B cell (primary cell): ENCODE results near the gene MEIS2. TPM values are rescaled to one million over a fixed set of nuclear protein-coding genes. Genes with fewer than 3 reads are reported as not detected.

Source experiments
- ATAC-seq: fragments of 200-7000 bp; cut with Tn5 transposase; one replicate; pipeline ENCODE4 v1.10.0; 2021; ENCODE audit warnings: low read depth, mild to moderate bottlenecking, moderate number of reproducible peaks, moderate library complexity
- CTCF ChIA-PET: fragments of 350-600 bp; sonication (Branson Sonifier 250); formaldehyde crosslinking; loops from one replicate; lab custom pipeline; 2021; ENCODE audit warnings: antibody characterized with exemption, inconsistent platforms; lab: Charles Lee
- POLR2A ChIA-PET: fragments of 350-600 bp; sonication (Branson Sonifier 250); formaldehyde crosslinking; loops from one replicate; lab custom pipeline; 2021; ENCODE audit warnings: antibody characterized with exemption; lab: Charles Lee
- DNase-seq: peaks from one replicate; pipeline ENCODE4 v3.0.0; 2013
- H2AFZ ChIP-seq: 2 replicates; pipeline ENCODE4 v1.6.1; 2012; ENCODE audit warnings: mild to moderate bottlenecking, low read depth, low read length; ENCODE audit not compliant: insufficient read depth, poor library complexity, severe bottlenecking
- H3K27ac ChIP-seq, 2 donors: 1 replicate in 1 of 2; 2 replicates in 1 of 2; pipeline ENCODE4 v1.5.1; 2012 to 2013; ENCODE audit warnings: low read length in 2 of 2, mild to moderate bottlenecking in 2 of 2, moderate library complexity in 1 of 2
- H3K27me3 ChIP-seq, 4 experiments: fragments of 200-600 bp in 1 of 4; sonication (generic) in 1 of 4; replicated peaks in 1 of 4; 1 replicate in 2 of 4; 2 replicates in 2 of 4; pipeline versions ENCODE4 v1.6.1 to v1.7.0; 2013 to 2016; ENCODE audit warnings: low read length in 3 of 4, mild to moderate bottlenecking in 2 of 4, mixed read lengths in 1 of 4, moderate library complexity in 1 of 4; ENCODE audit not compliant: insufficient read depth in 4 of 4, control insufficient read depth in 3 of 4; ENCODE audit errors: control extremely low read depth in 1 of 4
- H3K36me3 ChIP-seq, 2 experiments: replicated peaks in 1 of 2; 1 replicate in 1 of 2; 2 replicates in 1 of 2; pipeline versions ENCODE4 v1.6.1 to v1.7.1; 2013; ENCODE audit warnings: low read length in 1 of 2; ENCODE audit not compliant: insufficient read depth in 2 of 2, control insufficient read depth in 1 of 2; ENCODE audit errors: control extremely low read depth in 1 of 2, extremely low read depth in 1 of 2
- H3K4me1 ChIP-seq, 2 donors: fragments of 200-600 bp in 1 of 2; sonication (generic) in 1 of 2; 1 replicate in 1 of 2; 2 replicates in 1 of 2; pipeline versions ENCODE4 v1.5.1 to v1.6.1; 2013 to 2017; ENCODE audit warnings: low read length in 2 of 2; ENCODE audit not compliant: control insufficient read depth in 2 of 2, insufficient read depth in 2 of 2
- H3K4me2 ChIP-seq: replicated peaks from 2 replicates; pipeline ENCODE3; 2012; ENCODE audit warnings: mild to moderate bottlenecking, low read depth, low read length; ENCODE audit not compliant: poor library complexity, severe bottlenecking
- H3K4me3 ChIP-seq, 5 experiments: fragments of 200-600 bp in 1 of 5; sonication (generic) in 1 of 5; 1 replicate in 3 of 5; 2 replicates in 2 of 5; pipeline versions ENCODE4 v1.5.1 to v1.7.0; 2011 to 2016; ENCODE audit warnings: low read length in 4 of 5, mild to moderate bottlenecking in 4 of 5, low read depth in 2 of 5, control low read depth in 1 of 5, moderate library complexity in 1 of 5; ENCODE audit not compliant: insufficient read depth in 1 of 5; ENCODE audit errors: control extremely low read depth in 1 of 5, extremely low read depth in 1 of 5
- H3K79me2 ChIP-seq: fragments of 200-600 bp; sonication (generic); one replicate; pipeline ENCODE4 v1.6.0; 2016; ENCODE audit warnings: low read length; ENCODE audit not compliant: control insufficient read depth, insufficient read depth
- H3K9ac ChIP-seq: fragments of 200-600 bp; sonication (generic); 2 replicates; pipeline ENCODE4 v1.6.1; 2017; ENCODE audit warnings: mild to moderate bottlenecking, low read length, moderate library complexity
- H3K9me3 ChIP-seq, 3 donors: one replicate each; pipeline versions ENCODE4 v1.6.1 to v1.7.1; 2013; ENCODE audit warnings: low read length in 2 of 3; ENCODE audit not compliant: control insufficient read depth in 2 of 3, insufficient read depth in 1 of 3; ENCODE audit errors: control extremely low read depth in 1 of 3
- H4K20me1 ChIP-seq: 2 replicates; pipeline ENCODE4 v1.6.0; 2012; ENCODE audit warnings: mild to moderate bottlenecking, low read length; ENCODE audit not compliant: insufficient read depth, control insufficient read depth, poor library complexity, severe bottlenecking
- H3K27ac Mint-ChIP-seq: one replicate; pipeline ENCODE4 v1.8.0; 2021; ENCODE audit warnings: mixed read lengths
- H3K27me3 Mint-ChIP-seq: one replicate; pipeline ENCODE4 v1.8.0; 2021; ENCODE audit warnings: mixed read lengths
- H3K4me1 Mint-ChIP-seq: one replicate; pipeline ENCODE4 v1.8.0; 2021; ENCODE audit warnings: mixed read lengths
- H3K4me3 Mint-ChIP-seq: one replicate; pipeline ENCODE4 v1.8.0; 2021; ENCODE audit warnings: mixed read lengths
- H3K9me3 Mint-ChIP-seq: one replicate; pipeline ENCODE4 v1.8.0; 2022; ENCODE audit warnings: mixed read lengths; ENCODE audit not compliant: insufficient read depth
- EZH2 ChIP-seq: IDR thresholded peaks from 2 replicates; pipeline ENCODE4 v1.6.1; 2012; ENCODE audit warnings: borderline replicate concordance, low read depth, mild to moderate bottlenecking, moderate library complexity, low read length; ENCODE audit not compliant: insufficient read depth, poor library complexity, severe bottlenecking
- WGBS: methylation state at CpG from one replicate; pipeline ENCODE4 v1.1.5; 2013; ENCODE audit warnings: missing lambda C conversion rate; ENCODE audit not compliant: insufficient coverage; 5-methylcytosine and 5-hydroxymethylcytosine counted together
- intact Hi-C: fragments of 100-400 bp; cut with micrococcal nuclease; formaldehyde crosslinking; loops from one replicate; pipeline ENCODE4 v1.10.0; 2022
- polyA plus RNA-seq: library from polyadenylated mRNA; depleted of rRNA; stranded (reverse); fragments of >200 nt; gene quantifications from 2 replicates; pipeline ENCODE4 v1.2.3, GENCODE V29; 2012
- total RNA-seq, 2 donors: library from RNA; stranded (reverse); fragments of 120-200 nt in 1 of 2; gene quantifications; 1 replicate in 1 of 2; 2 replicates in 1 of 2; pipeline versions ENCODE4 v1.2.3 to v1.2.4, GENCODE V29; 2013 to 2022
- TF ChIP-seq, protein P1 (sequence below): fragments of 200-600 bp; IDR thresholded peaks from one replicate; pipeline ENCODE4 v1.8.0; 2022; ENCODE audit warnings: antibody characterized with exemption, mild to moderate bottlenecking

Gene MEIS2
- total and polyA plus RNA-seq, 2 donors (not counting 1 experiment from before 2014, with no cell fraction given), result 0.22 TPM; not detected in 1

GRCh38 chr15:36863570-36863969 lies 236.8 kb downstream of the MEIS2 start:
- H3K27ac Mint-ChIP-seq, result no peak overlapping the region
- Histone ChIP-seq H3K4me2 (no peak overlapping the region), H3K79me2 (no peaks in the 10 kb centered on the region), H3K9ac (no peak overlapping the region), H3K4me1 (no peaks in the 10 kb centered on the region), H3K27ac (no peak overlapping the region), H3K4me3 (no peak overlapping the region), H3K27me3 (no peaks in the 10 kb centered on the region), H4K20me1 (no peaks in the 10 kb centered on the region), H3K9me3 (no peaks in the 10 kb centered on the region), H2AFZ (no peak overlapping the region), H3K36me3 (no peaks in the 10 kb centered on the region)
- WGBS, result no CpG with 5 or more reads among the region's 4 CpGs
- ChIA-PET POLR2A (no interaction called here), CTCF (interaction anchor here (1.2 kb wide), 1 partner anchor 20 kb away, joined by 3 read pairs; no protein-coding TSS in a partner anchor)
- peaks cover 3% of the 10 kb centered on the region for H3K27me3 Mint-ChIP-seq
- TF ChIP-seq, protein P1, sequence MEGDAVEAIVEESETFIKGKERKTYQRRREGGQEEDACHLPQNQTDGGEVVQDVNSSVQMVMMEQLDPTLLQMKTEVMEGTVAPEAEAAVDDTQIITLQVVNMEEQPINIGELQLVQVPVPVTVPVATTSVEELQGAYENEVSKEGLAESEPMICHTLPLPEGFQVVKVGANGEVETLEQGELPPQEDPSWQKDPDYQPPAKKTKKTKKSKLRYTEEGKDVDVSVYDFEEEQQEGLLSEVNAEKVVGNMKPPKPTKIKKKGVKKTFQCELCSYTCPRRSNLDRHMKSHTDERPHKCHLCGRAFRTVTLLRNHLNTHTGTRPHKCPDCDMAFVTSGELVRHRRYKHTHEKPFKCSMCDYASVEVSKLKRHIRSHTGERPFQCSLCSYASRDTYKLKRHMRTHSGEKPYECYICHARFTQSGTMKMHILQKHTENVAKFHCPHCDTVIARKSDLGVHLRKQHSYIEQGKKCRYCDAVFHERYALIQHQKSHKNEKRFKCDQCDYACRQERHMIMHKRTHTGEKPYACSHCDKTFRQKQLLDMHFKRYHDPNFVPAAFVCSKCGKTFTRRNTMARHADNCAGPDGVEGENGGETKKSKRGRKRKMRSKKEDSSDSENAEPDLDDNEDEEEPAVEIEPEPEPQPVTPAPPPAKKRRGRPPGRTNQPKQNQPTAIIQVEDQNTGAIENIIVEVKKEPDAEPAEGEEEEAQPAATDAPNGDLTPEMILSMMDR, result no peak
- no peak for TF ChIP-seq EZH2
- H3K4me1 Mint-ChIP-seq, result no peaks in the 10 kb centered on the region
- intact Hi-C loops, result no loop called here
- DNase-seq (no peak), ATAC-seq (no peak)
- H3K9me3 Mint-ChIP-seq, result no peaks in the 10 kb centered on the region
- no peak overlapping the region for H3K4me3 Mint-ChIP-seq

DNA sequence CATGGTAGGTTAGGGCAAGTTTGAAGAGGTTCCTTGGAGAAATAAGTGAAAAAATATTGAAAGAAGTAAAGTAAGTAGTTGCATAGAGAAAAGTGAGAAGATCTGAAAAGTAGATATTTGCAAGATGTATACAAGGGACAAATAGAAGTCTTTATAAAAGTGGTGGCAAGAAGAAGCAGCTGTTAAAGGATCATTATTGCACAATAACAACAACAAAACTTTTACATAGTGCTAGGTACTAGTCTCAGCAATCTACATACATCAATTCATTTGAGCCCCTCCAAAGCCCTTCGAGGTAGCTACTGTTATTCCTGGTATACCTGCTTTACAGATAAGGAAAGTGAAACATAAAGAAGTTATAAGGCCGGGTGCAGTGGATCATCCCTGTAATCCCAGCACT lies 239.6 kb downstream of the MEIS2 start:
- Mint-ChIP-seq H3K4me1 (no peaks in the 10 kb centered on the region), H3K9me3 (no peaks in the 10 kb centered on the region), H3K27me3 (peaks cover 14% of the 10 kb centered on the region), H3K4me3 (no peak overlapping the region), H3K27ac (no peak overlapping the region)
- intact Hi-C loops, result no loop called here
- H3K36me3 ChIP-seq, result no peaks in the 10 kb centered on the region
- TF ChIP-seq, protein P1, result no peak
- no peak for TF ChIP-seq EZH2
- H3K9ac ChIP-seq, result no peak overlapping the region
- H3K27ac ChIP-seq, result no peak overlapping the region
- no peak overlapping the region for H3K4me3 ChIP-seq
- WGBS, result 80% methylated on average over 1 of the region's 2 CpGs
- POLR2A ChIA-PET, result no interaction called here
- no peaks in the 10 kb centered on the region for H3K9me3 ChIP-seq
- ATAC-seq (no peak), DNase-seq (no peak)
- H2AFZ ChIP-seq, result no peak overlapping the region
- H3K4me2 ChIP-seq, result no peak overlapping the region
- CTCF ChIA-PET, result no interaction called here
- no peaks in the 10 kb centered on the region for H3K27me3 ChIP-seq
- H4K20me1 ChIP-seq, result no peaks in the 10 kb centered on the region
- no peaks in the 10 kb centered on the region for H3K4me1 ChIP-seq
- no peaks in the 10 kb centered on the region for H3K79me2 ChIP-seq
